Transverse colon (tissue), 4 donors: ENCODE measurements around the gene RNF13. TPM values are rescaled to one million over a fixed set of nuclear protein-coding genes. Genes with fewer than 3 reads are reported as not detected.

Source experiments
- DNase-seq: peaks from one replicate; pipeline ENCODE4 v3.0.0-alpha.2; 2019
- H3K27ac ChIP-seq, 4 donors: fragments of 200-600 bp; sonication (generic); 2 replicates each; pipeline ENCODE4 v1.5.1; 2016 to 2018; ENCODE audit warnings: inconsistent platforms in 4 of 4
- H3K27me3 ChIP-seq: fragments of 200-600 bp; sonication (generic); 2 replicates; pipeline ENCODE4 v1.5.1; 2017; ENCODE audit warnings: inconsistent platforms
- H3K36me3 ChIP-seq, 4 donors: fragments of 200-600 bp; sonication (generic); 2 replicates each; pipeline ENCODE4 v1.5.1; 2017 to 2019; ENCODE audit warnings: inconsistent platforms in 4 of 4
- H3K4me1 ChIP-seq, 4 donors: fragments of 200-600 bp; sonication (generic); 2 replicates each; pipeline ENCODE4 v1.5.1; 2017 to 2020; ENCODE audit warnings: inconsistent platforms in 4 of 4
- H3K4me3 ChIP-seq, 4 donors: fragments of 200-600 bp; sonication (generic); 1 replicate in 1 of 4; 2 replicates in 3 of 4; pipeline versions ENCODE4 v1.5.1 to v1.6.1; 2017 to 2019; ENCODE audit warnings: inconsistent platforms in 4 of 4
- H3K9me3 ChIP-seq, 2 donors: fragments of 200-600 bp; sonication (generic); 2 replicates each; pipeline ENCODE4 v1.5.1; 2017 to 2019; ENCODE audit warnings: inconsistent platforms in 2 of 2
- EP300 ChIP-seq: sonication (generic); formaldehyde crosslinking; IDR thresholded peaks from one replicate; pipeline ENCODE4 v1.6.1; 2017; ENCODE audit warnings: antibody characterized with exemption, low read depth
- POLR2A ChIP-seq: fragments of 450-650 bp; IDR thresholded peaks from one replicate; pipeline ENCODE4 v1.6.1; 2016; ENCODE audit warnings: antibody characterized with exemption, mild to moderate bottlenecking, moderate library complexity
- POLR2AphosphoS5 ChIP-seq, 3 donors: sonication (generic); formaldehyde crosslinking; IDR thresholded peaks; one replicate each; pipeline ENCODE4 v1.6.1; 2016; ENCODE audit warnings: antibody characterized with exemption in 3 of 3
- WGBS, 2 donors: methylation state at CpG; one replicate each; pipeline ENCODE4 v1.1.5; 2018; ENCODE audit warnings: low coverage in 1 of 2; 5-methylcytosine and 5-hydroxymethylcytosine counted together
- in situ Hi-C, 4 donors: fragments of 200-750 bp; cut with MboI; loops; one replicate each; pipeline versions ENCODE4 v1.15.0 to v1.15.1; 2017; ENCODE audit warnings: low sequenced_read_pairs in 3 of 4, low pct_ligation_motif_present in 1 of 4, low pct_unique_long_range_greater_than_20kb in 1 of 4
- intact Hi-C: fragments of 100-400 bp; cut with DNase I; formaldehyde crosslinking; loops from one replicate; pipeline ENCODE4 v1.15.1; 2023; ENCODE audit warnings: low total_unique reads
- total RNA-seq, 4 donors: library from RNA; depleted of rRNA; stranded (reverse); fragments of >200 nt; gene quantifications; one replicate each; pipeline ENCODE4 v1.1.0, GENCODE V29; 2016
- TF ChIP-seq, protein P1 (sequence below), 5 experiments: fragments of 200-600 bp in 3 of 5; fragments of 450-650 bp in 2 of 5; sonication (generic) in 3 of 5; IDR thresholded peaks; 1 replicate in 2 of 5; 2 replicates in 3 of 5; pipeline ENCODE4 v1.5.1; 2016 to 2017; ENCODE audit warnings: antibody characterized with exemption in 5 of 5, inconsistent platforms in 3 of 5, mild to moderate bottlenecking in 2 of 5, moderate library complexity in 1 of 5

Gene RNF13
- total RNA-seq, 4 donors from 2014 or later, result 18.3 to 68.6 (median 42.8) TPM

DNA sequence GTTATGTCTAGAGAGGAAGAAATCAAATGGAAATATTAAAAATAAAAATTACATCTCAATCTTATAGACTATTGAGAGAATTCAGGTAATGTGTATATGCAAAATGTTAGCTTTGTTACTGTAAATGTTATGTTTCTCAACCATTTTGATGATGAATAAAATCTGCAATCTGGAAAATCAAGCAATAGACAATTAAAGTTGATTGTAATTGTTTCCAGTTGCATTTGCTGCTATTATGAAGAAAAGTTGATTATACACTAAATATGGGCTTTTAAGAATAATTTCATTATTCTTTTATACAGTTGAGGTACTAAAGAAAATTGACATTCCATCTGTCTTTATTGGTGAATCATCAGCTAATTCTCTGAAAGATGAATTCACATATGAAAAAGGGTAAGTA is 88.8 kb downstream of the RNF13 start:
- H3K27me3 ChIP-seq, result no peaks in the 10 kb centered on the region

DNA sequence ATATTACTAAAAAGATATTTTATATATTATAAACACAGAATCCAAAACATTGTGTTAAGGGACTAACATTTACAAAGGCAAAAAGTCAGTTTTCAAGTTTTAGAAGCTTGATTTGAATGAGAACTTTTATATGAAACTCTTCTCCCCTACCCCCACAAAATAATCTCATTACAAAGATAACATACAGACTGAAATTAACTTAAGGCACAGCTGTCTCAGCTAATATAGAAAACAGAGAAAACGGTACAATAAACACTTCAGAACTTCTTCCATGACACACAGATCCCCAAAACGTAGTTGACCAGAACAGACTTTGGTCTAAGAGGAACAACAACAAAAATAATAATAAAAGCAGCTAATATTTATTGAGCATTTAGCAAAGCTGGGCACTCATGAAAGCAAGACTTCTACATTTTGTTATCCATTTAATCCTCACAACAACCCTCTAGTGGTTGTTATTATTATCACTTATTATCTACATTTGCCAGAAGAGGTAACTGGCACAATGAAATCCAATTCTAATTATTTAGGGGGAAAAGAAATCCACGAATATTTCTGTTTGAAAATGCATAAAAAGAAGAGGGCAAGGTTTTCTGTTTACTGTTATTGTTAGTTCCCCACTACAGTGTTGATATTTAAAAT is 89.6 kb downstream of the RNF13 start:
- intact Hi-C loops (no loop called here), in situ Hi-C loops (no loop called here)
- no peak overlapping the region for H3K4me3 ChIP-seq
- TF ChIP-seq, protein P1, sequence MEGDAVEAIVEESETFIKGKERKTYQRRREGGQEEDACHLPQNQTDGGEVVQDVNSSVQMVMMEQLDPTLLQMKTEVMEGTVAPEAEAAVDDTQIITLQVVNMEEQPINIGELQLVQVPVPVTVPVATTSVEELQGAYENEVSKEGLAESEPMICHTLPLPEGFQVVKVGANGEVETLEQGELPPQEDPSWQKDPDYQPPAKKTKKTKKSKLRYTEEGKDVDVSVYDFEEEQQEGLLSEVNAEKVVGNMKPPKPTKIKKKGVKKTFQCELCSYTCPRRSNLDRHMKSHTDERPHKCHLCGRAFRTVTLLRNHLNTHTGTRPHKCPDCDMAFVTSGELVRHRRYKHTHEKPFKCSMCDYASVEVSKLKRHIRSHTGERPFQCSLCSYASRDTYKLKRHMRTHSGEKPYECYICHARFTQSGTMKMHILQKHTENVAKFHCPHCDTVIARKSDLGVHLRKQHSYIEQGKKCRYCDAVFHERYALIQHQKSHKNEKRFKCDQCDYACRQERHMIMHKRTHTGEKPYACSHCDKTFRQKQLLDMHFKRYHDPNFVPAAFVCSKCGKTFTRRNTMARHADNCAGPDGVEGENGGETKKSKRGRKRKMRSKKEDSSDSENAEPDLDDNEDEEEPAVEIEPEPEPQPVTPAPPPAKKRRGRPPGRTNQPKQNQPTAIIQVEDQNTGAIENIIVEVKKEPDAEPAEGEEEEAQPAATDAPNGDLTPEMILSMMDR (IDR thresholded peaks at IDR 0.05), result peak in 1 of 5 experiments; percentile 13
- TF ChIP-seq EP300 (no peak), POLR2AphosphoS5 (IDR thresholded peaks at IDR 0.05) (no peak)
- H3K36me3 ChIP-seq, result peaks cover 0 to 3% (median 0%) of the 10 kb centered on the region in 4 donors
- no peak overlapping the region for H3K27ac ChIP-seq
- DNase-seq, result no peak
- 67 to 76% methylated on average over 3 of the region's 3 CpGs for WGBS, 2 donors
- H3K27me3 ChIP-seq, result no peaks in the 10 kb centered on the region
- H3K4me1 ChIP-seq, result no peaks in the 10 kb centered on the region
- no peaks in the 10 kb centered on the region for H3K9me3 ChIP-seq

More for the DNA sequence above, 88.8 kb downstream of the RNF13 start:
- Histone ChIP-seq H3K9me3 (no peaks in the 10 kb centered on the region), H3K4me3 (no peak overlapping the region), H3K27ac (no peak overlapping the region), H3K4me1 (no peaks in the 10 kb centered on the region), H3K36me3 (peaks cover 0 to 3% (median 0%) of the 10 kb centered on the region in 4 donors)
- TF ChIP-seq EP300, result no peak
- no peak for TF ChIP-seq POLR2AphosphoS5 (IDR thresholded peaks at IDR 0.05)
- TF ChIP-seq, protein P1 (IDR thresholded peaks at IDR 0.05), result no peak
- TF ChIP-seq POLR2A, result no peak
- in situ Hi-C loops, result no loop called here
- intact Hi-C loops, result no loop called here
- no peak for DNase-seq

DNA sequence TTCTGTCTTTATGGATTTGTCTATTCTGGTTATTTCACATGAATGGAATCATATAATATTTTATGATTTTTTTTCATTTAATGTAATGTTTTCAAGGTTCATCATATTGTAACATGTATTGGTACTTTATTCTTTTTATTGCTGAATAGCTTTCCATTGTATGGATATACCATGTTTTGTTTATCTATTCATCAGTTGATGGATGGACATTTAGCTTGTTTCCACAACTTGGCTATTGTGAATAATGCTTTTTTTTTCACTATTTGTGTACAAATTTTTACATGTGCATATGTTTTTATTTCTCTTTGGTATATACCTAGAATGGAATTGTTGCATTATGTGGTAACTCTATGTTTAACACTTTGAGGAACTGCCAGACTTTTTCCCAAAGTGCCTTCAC is 93.0 kb downstream of the RNF13 start:
- TF ChIP-seq EP300 (no peak), POLR2A (no peak), POLR2AphosphoS5 (IDR thresholded peaks at IDR 0.05) (no peak)
- TF ChIP-seq, protein P1 (IDR thresholded peaks at IDR 0.05), result no peak
- no peak overlapping the region for H3K4me3 ChIP-seq
- in situ Hi-C loops, result no loop called here
- DNase-seq, result no peak
- H3K9me3 ChIP-seq, result no peaks in the 10 kb centered on the region
- intact Hi-C loops, result no loop called here
- H3K27me3 ChIP-seq, result no peaks in the 10 kb centered on the region
- no peaks in the 10 kb centered on the region for H3K36me3 ChIP-seq
- H3K27ac ChIP-seq, result no peak overlapping the region
- peaks cover 0 to 3% (median 0%) of the 10 kb centered on the region in 4 donors for H3K4me1 ChIP-seq

DNA sequence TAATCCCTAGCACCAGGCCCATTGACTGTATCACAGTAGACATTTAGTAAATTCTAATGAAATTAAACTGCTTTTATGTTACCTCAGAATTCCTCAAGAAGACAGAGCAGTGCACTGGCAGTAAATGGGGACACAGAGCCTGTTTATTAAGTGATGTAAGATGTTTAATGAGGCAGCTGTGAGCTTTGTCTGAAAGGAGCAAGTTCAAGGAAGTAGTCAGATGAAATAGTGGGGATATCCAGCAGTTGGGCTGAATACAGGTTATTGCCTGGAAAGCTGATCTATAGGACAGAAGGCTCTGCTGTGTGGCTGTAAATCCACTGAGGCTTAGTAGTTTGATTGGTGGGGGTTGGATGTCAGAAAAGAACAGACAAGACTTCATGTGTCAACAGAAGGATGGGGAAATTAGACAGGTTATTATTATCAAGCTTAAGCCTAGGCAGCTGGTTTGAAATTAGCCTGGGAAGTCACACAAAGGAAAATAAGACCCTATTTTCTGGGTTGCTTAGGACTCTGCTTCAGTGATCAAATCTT is 95.5 kb downstream of the RNF13 start:
- TF ChIP-seq EP300 (no peak), POLR2A (no peak), POLR2AphosphoS5 (IDR thresholded peaks at IDR 0.05) (no peak)
- TF ChIP-seq, protein P1 (IDR thresholded peaks at IDR 0.05), result no peak
- Histone ChIP-seq H3K27me3 (no peaks in the 10 kb centered on the region), H3K4me1 (peaks cover 0 to 3% (median 0%) of the 10 kb centered on the region in 4 donors), H3K27ac (no peak overlapping the region), H3K36me3 (peaks cover 0 to 3% (median 2%) of the 10 kb centered on the region in 4 donors), H3K9me3 (no peaks in the 10 kb centered on the region), H3K4me3 (no peak overlapping the region)
- intact Hi-C loops, result no loop called here
- in situ Hi-C loops, result no loop called here
- no peak for DNase-seq
